Trophoblast cell (in vitro differentiated cells and primary cell): ENCODE data around the gene DAO.

Experiments used
- DNase-seq, 2 donors: peaks; one replicate each; pipeline ENCODE4 v3.0.0-alpha.2; 2016
- H2AFZ ChIP-seq: 2 replicates; pipeline ENCODE4 v1.6.1; 2013; ENCODE audit warnings: low read length, moderate library complexity, mild to moderate bottlenecking; ENCODE audit not compliant: insufficient read depth, poor library complexity
- H2AK5ac ChIP-seq: 2 replicates; pipeline ENCODE4 v1.6.1; 2013; ENCODE audit warnings: mild to moderate bottlenecking, low read length
- H2BK120ac ChIP-seq: 2 replicates; pipeline ENCODE4 v1.6.1; 2013; ENCODE audit warnings: low read length, mild to moderate bottlenecking, moderate library complexity; ENCODE audit not compliant: insufficient read depth, poor library complexity
- H2BK12ac ChIP-seq: 2 replicates; pipeline ENCODE4 v1.6.1; 2013; ENCODE audit warnings: mild to moderate bottlenecking, low read length, moderate library complexity
- H2BK5ac ChIP-seq: 2 replicates; pipeline ENCODE4 v1.6.1; 2013; ENCODE audit warnings: low read length, low read depth, moderate library complexity, mild to moderate bottlenecking; ENCODE audit not compliant: poor library complexity
- H3K14ac ChIP-seq: 2 replicates; pipeline ENCODE4 v1.6.1; 2013; ENCODE audit warnings: mild to moderate bottlenecking, low read length
- H3K18ac ChIP-seq: 2 replicates; pipeline ENCODE4 v1.6.1; 2013; ENCODE audit warnings: mild to moderate bottlenecking, low read length
- H3K23ac ChIP-seq: 2 replicates; pipeline ENCODE4 v1.6.1; 2013; ENCODE audit warnings: low read length
- H3K27ac ChIP-seq: 2 replicates; pipeline ENCODE4 v1.5.1; 2013; ENCODE audit warnings: low read depth, mild to moderate bottlenecking, inconsistent platforms, low read length, moderate library complexity
- H3K27me3 ChIP-seq: 2 replicates; pipeline ENCODE4 v1.6.1; 2013; ENCODE audit warnings: inconsistent platforms, mild to moderate bottlenecking, low read length, moderate library complexity; ENCODE audit not compliant: insufficient read depth
- H3K36me3 ChIP-seq, 2 experiments: 1 replicate in 1 of 2; 2 replicates in 1 of 2; pipeline ENCODE4 v1.6.1; 2013; ENCODE audit warnings: low read length in 2 of 2, mild to moderate bottlenecking in 2 of 2, moderate library complexity in 1 of 2; ENCODE audit not compliant: insufficient read depth in 2 of 2, control insufficient read depth in 1 of 2
- H3K4ac ChIP-seq: 2 replicates; pipeline ENCODE4 v1.6.1; 2013; ENCODE audit warnings: low read depth, mild to moderate bottlenecking, low read length, moderate library complexity
- H3K4me1 ChIP-seq, 2 experiments: 1 replicate in 1 of 2; 2 replicates in 1 of 2; pipeline ENCODE4 v1.6.1; 2013; ENCODE audit warnings: low read length in 2 of 2, mild to moderate bottlenecking in 2 of 2, moderate library complexity in 1 of 2; ENCODE audit not compliant: insufficient read depth in 2 of 2, control insufficient read depth in 1 of 2
- H3K4me2 ChIP-seq: 2 replicates; pipeline ENCODE4 v1.6.1; 2013; ENCODE audit warnings: inconsistent platforms, mild to moderate bottlenecking, low read length, moderate library complexity
- H3K4me3 ChIP-seq: 2 replicates; pipeline ENCODE4 v1.5.1; 2013; ENCODE audit warnings: mild to moderate bottlenecking, low read depth, low read length, inconsistent platforms
- H3K79me1 ChIP-seq: one replicate; pipeline ENCODE4 v1.6.1; 2013; ENCODE audit warnings: low read length
- H3K79me2 ChIP-seq: 2 replicates; pipeline ENCODE4 v1.6.1; 2013; ENCODE audit warnings: low read length, mild to moderate bottlenecking; ENCODE audit not compliant: control insufficient read depth, insufficient read depth, poor library complexity
- H3K9ac ChIP-seq: 2 replicates; pipeline ENCODE4 v1.6.1; 2013; ENCODE audit warnings: mild to moderate bottlenecking, low read length
- H3K9me3 ChIP-seq: 2 replicates; pipeline ENCODE4 v1.6.1; 2013; ENCODE audit warnings: low read depth, mild to moderate bottlenecking, control low read depth, inconsistent platforms, low read length; ENCODE audit not compliant: insufficient read depth
- H4K12ac ChIP-seq: 2 replicates; pipeline ENCODE4 v1.6.1; 2013; ENCODE audit warnings: low read depth, mild to moderate bottlenecking, low read length, moderate library complexity
- H4K8ac ChIP-seq: 2 replicates; pipeline ENCODE4 v1.6.1; 2013; ENCODE audit warnings: low read depth, mild to moderate bottlenecking, low read length, moderate library complexity
- H4K91ac ChIP-seq: one replicate; pipeline ENCODE4 v1.6.1; 2013; ENCODE audit warnings: low read depth, mild to moderate bottlenecking, low read length, moderate library complexity
- WGBS: extraction: QIAGEN DNeasy Blood & Tissue Kit; methylation state at CpG from one replicate; pipeline ENCODE4 v1.1.7; 2013; ENCODE audit warnings: missing lambda C conversion rate; ENCODE audit not compliant: insufficient read length, insufficient coverage; ENCODE audit errors: extremely low coverage; 5-methylcytosine and 5-hydroxymethylcytosine counted together

The DAO gene

DNA sequence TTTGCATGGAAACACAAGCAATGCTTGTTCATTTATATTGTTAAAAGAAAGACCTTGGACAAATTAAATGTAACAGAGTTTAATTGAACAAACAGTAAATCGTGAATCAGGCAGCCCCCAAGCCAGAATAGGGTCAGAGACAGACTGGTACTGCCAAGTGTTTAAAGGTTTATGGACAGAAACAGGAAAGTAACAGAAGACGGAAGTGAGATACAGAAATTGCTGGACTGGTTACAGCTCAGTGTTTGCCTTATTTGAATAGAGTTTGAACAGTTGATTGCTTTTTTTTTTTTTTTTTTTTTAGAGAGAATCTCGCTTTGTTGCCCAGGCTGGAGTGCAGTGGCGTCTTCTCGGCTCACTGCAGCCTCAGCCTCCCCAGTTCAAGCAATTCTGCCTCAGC, 50.3 kb downstream of the DAO start:
- no peak for DNase-seq
- no peak overlapping the region for H2BK12ac ChIP-seq

DNA sequence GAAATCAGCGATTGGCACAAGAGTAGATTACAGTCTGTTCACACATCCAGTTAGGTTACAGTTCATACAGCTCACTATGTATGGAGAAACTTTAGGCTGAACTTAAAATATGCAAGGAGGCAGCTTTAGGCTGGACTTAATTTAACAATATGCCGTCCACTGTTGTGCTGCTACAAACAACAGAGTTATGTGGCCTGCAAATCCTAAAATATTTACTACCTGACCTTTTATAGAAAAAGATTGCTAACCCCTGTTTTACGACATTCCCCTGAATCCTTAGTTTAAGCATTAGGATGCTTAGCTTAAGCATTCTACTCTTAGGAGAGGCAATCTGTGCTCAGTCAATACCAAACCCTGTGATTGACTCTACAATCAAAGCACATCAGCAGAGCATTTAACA, 50.9 kb downstream of the DAO start:
- Histone ChIP-seq H3K79me1 (no peaks in the 10 kb centered on the region), H3K4me1 (peaks cover 0 to 2% of the 10 kb centered on the region in 2 experiments), H2BK5ac (no peak overlapping the region), H2AK5ac (no peak overlapping the region), H3K4ac (no peak overlapping the region), H4K12ac (no peak overlapping the region), H4K8ac (no peak overlapping the region), H3K9me3 (no peaks in the 10 kb centered on the region), H3K4me2 (no peak overlapping the region), H4K91ac (no peak overlapping the region), H2BK120ac (no peak overlapping the region), H3K9ac (no peak overlapping the region), H3K36me3 (no peaks in the 10 kb centered on the region), H2BK12ac (no peak overlapping the region), H3K18ac (no peak overlapping the region), H2AFZ (no peak overlapping the region), H3K79me2 (no peaks in the 10 kb centered on the region), H3K27ac (no peak overlapping the region), H3K14ac (no peak overlapping the region), H3K27me3 (no peaks in the 10 kb centered on the region), H3K23ac (no peak overlapping the region), H3K4me3 (no peak overlapping the region)
- DNase-seq, result no peak
- no CpG with 5 or more reads among the region's 3 CpGs for WGBS

More for the DNA sequence above, 50.3 kb downstream of the DAO start:
- Histone ChIP-seq H3K27ac (no peak overlapping the region), H2BK5ac (no peak overlapping the region), H3K27me3 (no peaks in the 10 kb centered on the region), H2AFZ (no peak overlapping the region), H3K36me3 (no peaks in the 10 kb centered on the region), H4K12ac (no peak overlapping the region), H3K9me3 (no peaks in the 10 kb centered on the region), H3K79me1 (no peaks in the 10 kb centered on the region), H3K23ac (no peak overlapping the region), H3K4me2 (no peak overlapping the region), H3K79me2 (no peaks in the 10 kb centered on the region), H2AK5ac (no peak overlapping the region), H3K14ac (no peak overlapping the region), H4K91ac (no peak overlapping the region), H3K4ac (no peak overlapping the region), H4K8ac (no peak overlapping the region), H3K4me3 (no peak overlapping the region), H3K4me1 (peaks cover 0 to 2% of the 10 kb centered on the region in 2 experiments), H2BK120ac (no peak overlapping the region), H3K9ac (no peak overlapping the region), H3K18ac (no peak overlapping the region)
- WGBS, result no CpG with 5 or more reads among the region's 5 CpGs

DNA sequence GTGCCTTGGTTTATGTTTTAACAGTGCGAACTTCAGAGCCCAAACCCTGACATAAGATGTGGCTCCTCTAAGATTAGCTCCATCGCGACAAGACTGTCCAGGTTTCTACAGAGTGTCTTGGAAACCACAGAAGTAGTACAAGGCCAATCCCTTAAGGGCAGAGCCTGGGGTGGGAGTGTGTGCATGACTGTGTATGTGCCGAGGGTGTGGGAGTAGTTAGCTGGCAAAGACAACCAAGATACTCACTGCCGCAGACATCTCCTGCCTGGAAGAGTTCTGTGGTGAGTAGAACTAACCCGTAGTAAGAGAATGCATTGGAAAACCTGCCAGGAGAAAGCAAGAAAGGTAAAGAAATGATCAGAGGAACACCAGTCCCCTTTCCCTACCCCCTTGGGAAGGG, 54.1 kb downstream of the DAO start:
- Histone ChIP-seq H3K27ac (peak overlapping the region; percentile 6), H3K79me2 (no peaks in the 10 kb centered on the region), H2BK120ac (no peak overlapping the region), H3K4me1 (peaks cover 0 to 2% of the 10 kb centered on the region in 2 experiments), H3K9ac (no peak overlapping the region), H2AK5ac (no peak overlapping the region), H3K4me3 (no peak overlapping the region), H3K36me3 (no peaks in the 10 kb centered on the region), H2BK12ac (no peak overlapping the region), H3K4ac (no peak overlapping the region), H3K18ac (no peak overlapping the region), H4K91ac (no peak overlapping the region), H3K23ac (no peak overlapping the region), H4K8ac (no peak overlapping the region), H3K14ac (no peak overlapping the region), H3K79me1 (no peaks in the 10 kb centered on the region), H2AFZ (no peak overlapping the region), H4K12ac (no peak overlapping the region), H2BK5ac (no peak overlapping the region), H3K9me3 (no peaks in the 10 kb centered on the region), H3K4me2 (no peak overlapping the region), H3K27me3 (no peaks in the 10 kb centered on the region)
- DNase-seq, result no peak
- no CpG with 5 or more reads among the region's 6 CpGs for WGBS

DNA sequence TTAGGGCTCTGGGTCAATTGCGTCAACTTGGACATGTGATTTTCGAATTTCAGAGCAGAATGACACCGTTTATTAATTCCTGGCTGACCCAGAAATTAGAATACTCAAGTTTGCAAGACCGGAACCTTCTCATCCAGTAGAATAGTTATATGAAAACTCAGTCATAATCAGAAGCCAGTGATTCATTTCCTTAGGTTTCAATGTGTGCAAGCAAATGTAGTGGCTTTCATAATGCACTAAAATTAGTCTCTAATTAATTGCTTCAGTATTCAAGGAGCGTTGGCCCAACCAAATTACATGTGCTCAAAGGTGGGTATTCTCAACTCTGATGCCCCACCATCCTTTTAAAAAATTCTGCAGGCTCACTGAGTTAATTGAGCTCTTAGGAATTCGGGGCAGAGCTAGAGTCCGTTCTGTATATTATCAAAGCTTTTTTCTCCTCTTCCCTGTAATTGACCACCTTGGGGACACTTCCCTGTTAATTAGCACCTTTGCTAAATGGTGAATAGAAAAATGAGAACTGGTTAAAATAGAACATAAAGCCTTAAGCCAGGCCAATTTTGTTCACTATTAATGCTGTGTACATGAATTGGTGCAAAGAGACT, 55.4 kb downstream of the DAO start:
- no peak overlapping the region for H2AFZ ChIP-seq
- no peak overlapping the region for H3K4ac ChIP-seq
- H3K4me1 ChIP-seq, result peaks cover 0 to 2% of the 10 kb centered on the region in 2 experiments
- no peak overlapping the region for H2BK5ac ChIP-seq
- no peak for DNase-seq
- no peak overlapping the region for H4K8ac ChIP-seq
- H3K18ac ChIP-seq, result no peak overlapping the region
- H3K79me2 ChIP-seq, result no peaks in the 10 kb centered on the region
- H2AK5ac ChIP-seq, result no peak overlapping the region
- no peaks in the 10 kb centered on the region for H3K79me1 ChIP-seq
- H3K27ac ChIP-seq, result no peak overlapping the region
- H3K14ac ChIP-seq, result no peak overlapping the region
- no peaks in the 10 kb centered on the region for H3K27me3 ChIP-seq
- H2BK120ac ChIP-seq, result no peak overlapping the region
- H2BK12ac ChIP-seq, result no peak overlapping the region
- H4K12ac ChIP-seq, result no peak overlapping the region
- H3K36me3 ChIP-seq, result no peaks in the 10 kb centered on the region
- H3K9ac ChIP-seq, result no peak overlapping the region
- H4K91ac ChIP-seq, result no peak overlapping the region
- WGBS, result no CpG with 5 or more reads among the region's 7 CpGs
- no peaks in the 10 kb centered on the region for H3K9me3 ChIP-seq
- H3K4me3 ChIP-seq, result no peak overlapping the region
- no peak overlapping the region for H3K4me2 ChIP-seq
- no peak overlapping the region for H3K23ac ChIP-seq
